GM23248 (cell line): ENCODE results near the gene NCK2.

ENCODE experiments used
- EZH2 ChIP-seq: fragments of 200-600 bp; sonication (generic); IDR thresholded peaks from 2 replicates; pipeline ENCODE4 v1.6.1; 2018; ENCODE audit warnings: antibody characterized with exemption, mild to moderate bottlenecking; ENCODE audit not compliant: insufficient read depth, poor library complexity, severe bottlenecking
- EZH2phosphoT487 ChIP-seq: fragments of 200-600 bp; sonication (generic); IDR thresholded peaks from 2 replicates; pipeline ENCODE4 v1.6.1; 2018; ENCODE audit warnings: antibody characterized with exemption, moderate library complexity, mild to moderate bottlenecking, low read depth; ENCODE audit not compliant: insufficient read depth

GRCh38 chr2:105796131-105796638, 51.5 kb downstream of the NCK2 start:
- TF ChIP-seq EZH2 (no peak), EZH2phosphoT487 (no peak)
